Measurements from ENCODE around the gene MXI1. TPM values are rescaled to one million over a fixed set of nuclear protein-coding genes. Genes with fewer than 3 reads are reported as not detected.
"Not testable (repeated sequence)": the region's sequence is repeated elsewhere in the genome, so short reads cannot be mapped to it uniquely, and the experiment has no call there.

The MXI1 gene
- total and polyA plus RNA-seq, 12 donors: 21.4 to 69.8 (median 38.6) TPM

GRCh38 chr10:110181451-110181850 lies 26.0 kb upstream of the MXI1 start:
- Histone ChIP-seq H3K4me1 (replicated peaks in 1 of 2) (no peaks in the 10 kb centered on the region), H3K36me3 (replicated peaks in 1 of 2) (no peaks in the 10 kb centered on the region), H3K4me3 (no peak overlapping the region), H3K27me3 (no peaks in the 10 kb centered on the region), H3K27ac (no peak overlapping the region), H3K9me3 (replicated peaks in 1 of 3) (no peaks in the 10 kb centered on the region)
- intact Hi-C loops (cut with DNase I): no loop called here
- TF ChIP-seq POLR2A (IDR thresholded peaks at IDR 0.05) (no peak), CTCF (IDR thresholded peaks at IDR 0.05) (no peak)
- WGBS, 4 donors: 87 to 91% (median 90%) methylated on average over 10 of the region's 10 CpGs
- DNase-seq: no peak

GRCh38 chr10:110181911-110182310 lies 25.5 kb upstream of the MXI1 start:
- 88 to 97% (median 93%) methylated on average over 5 of the region's 5 CpGs for WGBS, 4 donors

GRCh38 chr10:110184398-110184797 lies 23.0 kb upstream of the MXI1 start:
- H3K36me3 ChIP-seq (replicated peaks in 1 of 2): no peaks in the 10 kb centered on the region
- no peak overlapping the region for H3K27ac ChIP-seq
- H3K4me3 ChIP-seq: no peak overlapping the region
- no peak for TF ChIP-seq POLR2A (IDR thresholded peaks at IDR 0.05)
- TF ChIP-seq CTCF (IDR thresholded peaks at IDR 0.05): no peak
- intact Hi-C loops (cut with DNase I): no loop called here
- no peak for DNase-seq
- H3K4me1 ChIP-seq (replicated peaks in 1 of 2): no peaks in the 10 kb centered on the region
- no peaks in the 10 kb centered on the region for H3K27me3 ChIP-seq
- H3K9me3 ChIP-seq (replicated peaks in 1 of 3): no peaks in the 10 kb centered on the region
- 66 to 81% (median 69%) methylated on average over 6 of the region's 6 CpGs for WGBS, 4 donors

More at GRCh38 chr10:110181911-110182310, 25.5 kb upstream of the MXI1 start:
- no peaks in the 10 kb centered on the region for H3K4me1 ChIP-seq (replicated peaks in 1 of 2)
- no peak overlapping the region for H3K4me3 ChIP-seq
- no peaks in the 10 kb centered on the region for H3K27me3 ChIP-seq
- H3K36me3 ChIP-seq (replicated peaks in 1 of 2): no peaks in the 10 kb centered on the region
- DNase-seq: no peak
- H3K9me3 ChIP-seq (replicated peaks in 1 of 3): no peaks in the 10 kb centered on the region
- TF ChIP-seq POLR2A (IDR thresholded peaks at IDR 0.05) (no peak), CTCF (IDR thresholded peaks at IDR 0.05) (no peak)
- no peak overlapping the region for H3K27ac ChIP-seq
- intact Hi-C loops (cut with DNase I): no loop called here

- H3K27me3 ChIP-seq; H3K27ac ChIP-seq; H3K4me3 ChIP-seq; H3K4me1 ChIP-seq (replicated peaks in 1 of 2); DNase-seq; H3K9me3 ChIP-seq (replicated peaks in 1 of 3); intact Hi-C loops (cut with DNase I); H3K36me3 ChIP-seq (replicated peaks in 1 of 2): not testable (repeated sequence)
- WGBS, 4 donors: 80 to 88% (median 84%) methylated on average over 2 of the region's 2 CpGs
Measured at GRCh38 chr10:110185646-110186182, 21.7 kb upstream of the MXI1 start.

- intact Hi-C loops (cut with DNase I): no loop called here
- WGBS, 4 donors: 71 to 95% (median 84%) methylated on average over 3 of the region's 3 CpGs
- Histone ChIP-seq H3K4me1 (replicated peaks in 1 of 2) (no peaks in the 10 kb centered on the region), H3K27ac (no peak overlapping the region), H3K9me3 (replicated peaks in 1 of 3) (no peaks in the 10 kb centered on the region), H3K36me3 (replicated peaks in 1 of 2) (no peaks in the 10 kb centered on the region), H3K4me3 (no peak overlapping the region), H3K27me3 (peaks cover 4% of the 10 kb centered on the region)
- TF ChIP-seq CTCF (IDR thresholded peaks at IDR 0.05) (no peak), POLR2A (IDR thresholded peaks at IDR 0.05) (no peak)
- DNase-seq: peak in 1 of 7 donors; percentile 7
Measured at GRCh38 chr10:110190170-110190569, 17.2 kb upstream of the MXI1 start.
